ENCODE measurements around the gene COX11. TPM values are rescaled to one million over a fixed set of nuclear protein-coding genes. Genes with fewer than 3 reads are reported as not detected.

COX11 gene
- 43.3 TPM for polyA plus RNA-seq (2013, experiment 1 of 2)
- polyA plus RNA-seq (2013, experiment 2 of 2): 43.6 TPM

GRCh38 chr17:54968262-54968987, at the start of gene COX11, which contains the start of gene STXBP4:
Gene COX11 (minus strand): TSS chr17:54968654. CDS start chr17:54968646, 8 bp downstream.
Gene STXBP4 (plus strand): TSS chr17:54968765. CDS start chr17:54986220, 17,455 bp downstream.
- Histone ChIP-seq H3K27ac (ENCODE audit: low read depth, low read length) (peak within 1 kb of the TSS; percentile 86), H3K4me3 (ENCODE audit: low read length) (peak within 1 kb of the TSS; percentile 97), H3K4me1 (ENCODE audit: insufficient read depth, low read length) (peaks cover 6% of the 10 kb centered on the region; the same call in 1 of the 2 replicates), H3K9ac (ENCODE audit: low read depth, low read length) (peak within 1 kb of the TSS; percentile 99), H3K9me3 (ENCODE audit: insufficient read depth, low read depth, low read length) (no peaks in the 10 kb centered on the region), H3K36me3 (ENCODE audit: insufficient read depth, low read length) (peaks cover 29% of the 10 kb centered on the region), H3K27me3 (ENCODE audit: insufficient read depth, low read length) (no peaks in the 10 kb centered on the region)
- under 1% methylated on average over 57 of the region's 57 CpGs for WGBS

GRCh38 chr17:55005520-55005919, 37.1 kb upstream of the COX11 start:
- no peak overlapping the region for H3K9ac ChIP-seq (ENCODE audit: low read depth, low read length)
- H3K27ac ChIP-seq (ENCODE audit: low read depth, low read length): no peak overlapping the region
- H3K4me3 ChIP-seq (ENCODE audit: low read length): no peak overlapping the region
- peaks cover 5% of the 10 kb centered on the region; the same call in 1 of the 2 replicates for H3K4me1 ChIP-seq (ENCODE audit: insufficient read depth, low read length)
- no peaks in the 10 kb centered on the region for H3K9me3 ChIP-seq (ENCODE audit: insufficient read depth, low read depth, low read length)
- peaks cover 25% of the 10 kb centered on the region for H3K36me3 ChIP-seq (ENCODE audit: insufficient read depth, low read length)
- 78% methylated on average over 1 of the region's 1 CpG for WGBS
- no peaks in the 10 kb centered on the region for H3K27me3 ChIP-seq (ENCODE audit: insufficient read depth, low read length)

GRCh38 chr17:55004484-55004883, 36.0 kb upstream of the COX11 start:
- Histone ChIP-seq H3K9ac (ENCODE audit: low read depth, low read length) (no peak overlapping the region), H3K4me3 (ENCODE audit: low read length) (no peak overlapping the region), H3K27me3 (ENCODE audit: insufficient read depth, low read length) (no peaks in the 10 kb centered on the region), H3K36me3 (ENCODE audit: insufficient read depth, low read length) (peaks cover 26% of the 10 kb centered on the region), H3K27ac (ENCODE audit: low read depth, low read length) (no peak overlapping the region), H3K9me3 (ENCODE audit: insufficient read depth, low read depth, low read length) (no peaks in the 10 kb centered on the region), H3K4me1 (ENCODE audit: insufficient read depth, low read length) (peaks cover 5% of the 10 kb centered on the region; the same call in 1 of the 2 replicates)
- 38% methylated on average over 5 of the region's 5 CpGs for WGBS

- H3K4me3 ChIP-seq (ENCODE audit: low read length): no peak overlapping the region
- H3K9me3 ChIP-seq (ENCODE audit: insufficient read depth, low read depth, low read length): no peaks in the 10 kb centered on the region
- no peaks in the 10 kb centered on the region for H3K27me3 ChIP-seq (ENCODE audit: insufficient read depth, low read length)
- no peak overlapping the region for H3K9ac ChIP-seq (ENCODE audit: low read depth, low read length)
- H3K27ac ChIP-seq (ENCODE audit: low read depth, low read length): no peak overlapping the region
- H3K36me3 ChIP-seq (ENCODE audit: insufficient read depth, low read length): peaks cover 29% of the 10 kb centered on the region
- H3K4me1 ChIP-seq (ENCODE audit: insufficient read depth, low read length): peaks cover 5% of the 10 kb centered on the region; the same call in 1 of the 2 replicates
Measured at GRCh38 chr17:55002458-55002857, 34.0 kb upstream of the COX11 start.

- no peaks in the 10 kb centered on the region for H3K9me3 ChIP-seq (ENCODE audit: insufficient read depth, low read depth, low read length)
- no peaks in the 10 kb centered on the region for H3K4me1 ChIP-seq (ENCODE audit: insufficient read depth, low read length)
- H3K36me3 ChIP-seq (ENCODE audit: insufficient read depth, low read length): peaks cover 32% of the 10 kb centered on the region
- no peaks in the 10 kb centered on the region for H3K27me3 ChIP-seq (ENCODE audit: insufficient read depth, low read length)
- H3K4me3 ChIP-seq (ENCODE audit: low read length): no peak overlapping the region
- H3K9ac ChIP-seq (ENCODE audit: low read depth, low read length): no peak overlapping the region
- H3K27ac ChIP-seq (ENCODE audit: low read depth, low read length): no peak overlapping the region
- WGBS: no CpG with 5 or more reads among the region's 1 CpG
Measured at GRCh38 chr17:54996441-54996840, 28.0 kb upstream of the COX11 start.

- Histone ChIP-seq H3K4me1 (ENCODE audit: insufficient read depth, low read length) (no peaks in the 10 kb centered on the region), H3K36me3 (ENCODE audit: insufficient read depth, low read length) (peaks cover 9% of the 10 kb centered on the region; the same call in 1 of the 2 replicates), H3K27me3 (ENCODE audit: insufficient read depth, low read length) (no peaks in the 10 kb centered on the region), H3K4me3 (ENCODE audit: low read length) (no peak overlapping the region), H3K9ac (ENCODE audit: low read depth, low read length) (no peak overlapping the region), H3K9me3 (ENCODE audit: insufficient read depth, low read depth, low read length) (no peaks in the 10 kb centered on the region), H3K27ac (ENCODE audit: low read depth, low read length) (no peak overlapping the region)
- 94% methylated on average over 8 of the region's 8 CpGs for WGBS
Measured at GRCh38 chr17:54992797-54993639, 24.6 kb upstream of the COX11 start.

- no peak overlapping the region for H3K27ac ChIP-seq (ENCODE audit: low read depth, low read length)
- no peak overlapping the region for H3K4me3 ChIP-seq (ENCODE audit: low read length)
- no peak overlapping the region for H3K9ac ChIP-seq (ENCODE audit: low read depth, low read length)
- H3K27me3 ChIP-seq (ENCODE audit: insufficient read depth, low read length): no peaks in the 10 kb centered on the region
- no peaks in the 10 kb centered on the region for H3K9me3 ChIP-seq (ENCODE audit: insufficient read depth, low read depth, low read length)
- no peaks in the 10 kb centered on the region for H3K4me1 ChIP-seq (ENCODE audit: insufficient read depth, low read length)
- H3K36me3 ChIP-seq (ENCODE audit: insufficient read depth, low read length): peaks cover 13% of the 10 kb centered on the region; the same call in 1 of the 2 replicates
- whole genome bisulfite sequencing: no CpG with 5 or more reads among the region's 1 CpG
Measured at GRCh38 chr17:54991567-54991966, 23.1 kb upstream of the COX11 start.

GRCh38 chr17:54990118-54990517, 21.7 kb upstream of the COX11 start:
- no peak overlapping the region for H3K4me3 ChIP-seq (ENCODE audit: low read length)
- no peak overlapping the region for H3K9ac ChIP-seq (ENCODE audit: low read depth, low read length)
- H3K36me3 ChIP-seq (ENCODE audit: insufficient read depth, low read length): peaks cover 9% of the 10 kb centered on the region; the same call in 1 of the 2 replicates
- 90% methylated on average over 4 of the region's 4 CpGs for WGBS
- H3K9me3 ChIP-seq (ENCODE audit: insufficient read depth, low read depth, low read length): no peaks in the 10 kb centered on the region
- H3K27me3 ChIP-seq (ENCODE audit: insufficient read depth, low read length): no peaks in the 10 kb centered on the region
- no peaks in the 10 kb centered on the region for H3K4me1 ChIP-seq (ENCODE audit: insufficient read depth, low read length)
- H3K27ac ChIP-seq (ENCODE audit: low read depth, low read length): no peak overlapping the region

- Histone ChIP-seq H3K36me3 (ENCODE audit: insufficient read depth, low read length) (peaks cover 9% of the 10 kb centered on the region; the same call in 1 of the 2 replicates), H3K9me3 (ENCODE audit: insufficient read depth, low read depth, low read length) (peaks cover 5% of the 10 kb centered on the region; the same call in 1 of the 2 replicates), H3K4me1 (ENCODE audit: insufficient read depth, low read length) (no peaks in the 10 kb centered on the region), H3K27me3 (ENCODE audit: insufficient read depth, low read length) (no peaks in the 10 kb centered on the region), H3K9ac (ENCODE audit: low read depth, low read length) (no peak overlapping the region), H3K4me3 (ENCODE audit: low read length) (no peak overlapping the region), H3K27ac (ENCODE audit: low read depth, low read length) (no peak overlapping the region)
- WGBS: no CpG with 5 or more reads among the region's 1 CpG
Measured at GRCh38 chr17:54985476-54985875, 17.0 kb upstream of the COX11 start.

GRCh38 chr17:54983260-54983659, 14.8 kb upstream of the COX11 start:
- Histone ChIP-seq H3K36me3 (ENCODE audit: insufficient read depth, low read length) (peaks cover 15% of the 10 kb centered on the region; the same call in 1 of the 2 replicates), H3K9me3 (ENCODE audit: insufficient read depth, low read depth, low read length) (peaks cover 21% of the 10 kb centered on the region; the same call in 1 of the 2 replicates), H3K4me1 (ENCODE audit: insufficient read depth, low read length) (no peaks in the 10 kb centered on the region), H3K27me3 (ENCODE audit: insufficient read depth, low read length) (no peaks in the 10 kb centered on the region), H3K9ac (ENCODE audit: low read depth, low read length) (no peak overlapping the region), H3K4me3 (ENCODE audit: low read length) (no peak overlapping the region), H3K27ac (ENCODE audit: low read depth, low read length) (no peak overlapping the region)

GRCh38 chr17:54982399-54982798, 13.9 kb upstream of the COX11 start:
- Histone ChIP-seq H3K9ac (ENCODE audit: low read depth, low read length) (no peak overlapping the region), H3K27ac (ENCODE audit: low read depth, low read length) (no peak overlapping the region)

More at GRCh38 chr17:54982399-54982798, 13.9 kb upstream of the COX11 start:
- Histone ChIP-seq H3K4me1 (ENCODE audit: insufficient read depth, low read length) (no peaks in the 10 kb centered on the region), H3K4me3 (ENCODE audit: low read length) (no peak overlapping the region), H3K36me3 (ENCODE audit: insufficient read depth, low read length) (peaks cover 15% of the 10 kb centered on the region; the same call in 1 of the 2 replicates), H3K9me3 (ENCODE audit: insufficient read depth, low read depth, low read length) (peaks cover 21% of the 10 kb centered on the region; the same call in 1 of the 2 replicates), H3K27me3 (ENCODE audit: insufficient read depth, low read length) (no peaks in the 10 kb centered on the region)

Data from HUES64 (cell line).